ENCODE data around the gene TSEN2.

TSEN2 gene

GRCh38 chr3:12460127-12460526 is 24.2 kb upstream of the TSEN2 start:
- TF ChIP-seq EGR1 (IDR thresholded peaks at IDR 0.05), result no peak
- TF ChIP-seq ZBTB7A (IDR thresholded peaks at IDR 0.05; ENCODE audit: low read depth), result no peak

DNA sequence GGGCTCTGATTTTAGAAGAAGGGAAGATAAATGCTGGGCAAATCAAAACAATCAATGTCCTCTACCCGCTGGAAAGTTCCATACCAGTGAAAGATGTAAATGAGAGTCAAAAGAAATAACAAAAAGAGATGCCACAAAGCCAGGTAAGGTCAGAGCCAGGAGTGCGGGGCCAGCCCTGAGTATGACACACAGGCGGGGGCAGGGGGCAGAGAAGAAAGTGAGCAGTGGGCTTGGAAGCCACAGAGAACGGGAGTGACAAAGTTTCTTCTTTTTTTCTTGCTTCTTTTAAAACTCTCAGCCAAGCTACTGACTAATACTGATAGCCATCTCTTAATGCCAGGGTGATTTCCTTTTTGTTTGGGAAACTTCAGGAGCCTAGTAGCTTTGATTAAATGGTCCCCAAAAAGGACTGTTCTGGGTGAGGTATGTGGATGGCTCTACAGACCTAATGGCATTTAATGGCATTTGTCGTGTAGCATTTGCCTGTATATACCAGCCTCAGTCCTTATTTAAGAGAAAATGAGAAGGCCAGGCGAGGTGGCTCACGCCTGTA is 23.1 kb upstream of the TSEN2 start:
- TF ChIP-seq TAF1 (IDR thresholded peaks at IDR 0.05; ENCODE audit: low read depth), result no peak
- TF ChIP-seq USF1 (IDR thresholded peaks at IDR 0.05), result no peak
- TF ChIP-seq TCF12 (IDR thresholded peaks at IDR 0.05; ENCODE audit: low read depth), result no peak
- no peak for TF ChIP-seq CREB1 (IDR thresholded peaks at IDR 0.05; ENCODE audit: low read depth)
- TF ChIP-seq EGR1 (IDR thresholded peaks at IDR 0.05), result no peak
- no peak for TF ChIP-seq RAD21 (IDR thresholded peaks at IDR 0.05; ENCODE audit: low read depth)
- no peak for TF ChIP-seq FOXM1 (IDR thresholded peaks at IDR 0.05; ENCODE audit: borderline replicate concordance, low read depth)
- no peak for TF ChIP-seq NFIC (IDR thresholded peaks at IDR 0.05)
- no peak for TF ChIP-seq TEAD4 (IDR thresholded peaks at IDR 0.05)
- TF ChIP-seq CEBPB (IDR thresholded peaks at IDR 0.05), result no peak
- TF ChIP-seq, protein P1, sequence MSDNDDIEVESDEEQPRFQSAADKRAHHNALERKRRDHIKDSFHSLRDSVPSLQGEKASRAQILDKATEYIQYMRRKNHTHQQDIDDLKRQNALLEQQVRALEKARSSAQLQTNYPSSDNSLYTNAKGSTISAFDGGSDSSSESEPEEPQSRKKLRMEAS (IDR thresholded peaks at IDR 0.05), result no peak
- TF ChIP-seq, protein P2, sequence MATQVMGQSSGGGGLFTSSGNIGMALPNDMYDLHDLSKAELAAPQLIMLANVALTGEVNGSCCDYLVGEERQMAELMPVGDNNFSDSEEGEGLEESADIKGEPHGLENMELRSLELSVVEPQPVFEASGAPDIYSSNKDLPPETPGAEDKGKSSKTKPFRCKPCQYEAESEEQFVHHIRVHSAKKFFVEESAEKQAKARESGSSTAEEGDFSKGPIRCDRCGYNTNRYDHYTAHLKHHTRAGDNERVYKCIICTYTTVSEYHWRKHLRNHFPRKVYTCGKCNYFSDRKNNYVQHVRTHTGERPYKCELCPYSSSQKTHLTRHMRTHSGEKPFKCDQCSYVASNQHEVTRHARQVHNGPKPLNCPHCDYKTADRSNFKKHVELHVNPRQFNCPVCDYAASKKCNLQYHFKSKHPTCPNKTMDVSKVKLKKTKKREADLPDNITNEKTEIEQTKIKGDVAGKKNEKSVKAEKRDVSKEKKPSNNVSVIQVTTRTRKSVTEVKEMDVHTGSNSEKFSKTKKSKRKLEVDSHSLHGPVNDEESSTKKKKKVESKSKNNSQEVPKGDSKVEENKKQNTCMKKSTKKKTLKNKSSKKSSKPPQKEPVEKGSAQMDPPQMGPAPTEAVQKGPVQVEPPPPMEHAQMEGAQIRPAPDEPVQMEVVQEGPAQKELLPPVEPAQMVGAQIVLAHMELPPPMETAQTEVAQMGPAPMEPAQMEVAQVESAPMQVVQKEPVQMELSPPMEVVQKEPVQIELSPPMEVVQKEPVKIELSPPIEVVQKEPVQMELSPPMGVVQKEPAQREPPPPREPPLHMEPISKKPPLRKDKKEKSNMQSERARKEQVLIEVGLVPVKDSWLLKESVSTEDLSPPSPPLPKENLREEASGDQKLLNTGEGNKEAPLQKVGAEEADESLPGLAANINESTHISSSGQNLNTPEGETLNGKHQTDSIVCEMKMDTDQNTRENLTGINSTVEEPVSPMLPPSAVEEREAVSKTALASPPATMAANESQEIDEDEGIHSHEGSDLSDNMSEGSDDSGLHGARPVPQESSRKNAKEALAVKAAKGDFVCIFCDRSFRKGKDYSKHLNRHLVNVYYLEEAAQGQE (IDR thresholded peaks at IDR 0.05; ENCODE audit: low read depth), result no peak
- TF ChIP-seq EP300 (IDR thresholded peaks at IDR 0.05; ENCODE audit: borderline replicate concordance), result no peak
- no peak for TF ChIP-seq YY1 (IDR thresholded peaks at IDR 0.05; ENCODE audit: low read depth)
- TF ChIP-seq ZBTB7A (IDR thresholded peaks at IDR 0.05; ENCODE audit: low read depth), result no peak

DNA sequence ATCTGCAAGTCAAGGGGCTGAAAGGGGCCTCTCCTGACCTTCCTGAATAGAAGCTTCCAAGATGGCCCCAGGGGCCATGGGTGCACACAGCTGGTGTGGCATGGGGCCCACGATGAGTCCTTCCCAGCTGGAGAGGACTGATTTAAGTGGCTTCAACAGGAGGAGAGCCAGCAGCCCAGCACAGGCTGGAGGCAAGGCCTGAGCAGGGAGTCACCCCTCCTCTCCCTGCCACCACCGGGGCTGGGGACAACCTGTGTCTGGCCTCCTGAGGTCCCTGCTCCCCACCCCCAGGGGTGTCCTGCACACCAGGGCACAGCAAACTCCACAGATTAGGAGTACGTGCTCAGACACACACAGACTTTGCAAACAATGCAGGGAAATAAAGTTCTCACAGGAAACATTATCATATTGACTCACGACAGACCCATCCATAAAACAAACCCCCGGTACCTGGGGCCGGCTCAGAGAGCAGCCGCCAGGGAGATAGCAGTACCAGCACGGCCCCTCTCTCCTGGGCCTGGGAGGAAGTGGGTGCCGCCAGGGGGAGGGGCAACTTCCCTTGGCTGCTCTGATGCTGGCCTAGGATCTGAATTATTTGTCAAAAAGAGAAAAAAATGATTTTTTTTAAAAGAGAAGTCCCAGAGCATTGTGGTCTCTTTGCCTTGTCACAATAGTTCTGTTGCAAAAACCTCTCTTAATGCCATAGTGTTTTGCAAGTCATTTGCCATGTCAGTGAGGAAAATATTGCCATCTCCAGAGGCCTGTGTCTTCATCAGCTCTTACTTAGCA is 21.9 kb upstream of the TSEN2 start:
- TF ChIP-seq TEAD4 (IDR thresholded peaks at IDR 0.05) (no peak), CREB1 (IDR thresholded peaks at IDR 0.05; ENCODE audit: low read depth) (no peak), EP300 (IDR thresholded peaks at IDR 0.05; ENCODE audit: borderline replicate concordance) (no peak), TCF12 (IDR thresholded peaks at IDR 0.05; ENCODE audit: low read depth) (no peak), CEBPB (IDR thresholded peaks at IDR 0.05) (no peak), FOXM1 (IDR thresholded peaks at IDR 0.05; ENCODE audit: borderline replicate concordance, low read depth) (no peak), RAD21 (IDR thresholded peaks at IDR 0.05; ENCODE audit: low read depth) (no peak), USF1 (IDR thresholded peaks at IDR 0.05) (no peak), EGR1 (IDR thresholded peaks at IDR 0.05) (no peak)
- TF ChIP-seq, protein P2 (IDR thresholded peaks at IDR 0.05; ENCODE audit: low read depth), result no peak
- TF ChIP-seq, protein P1 (IDR thresholded peaks at IDR 0.05), result no peak

GRCh38 chr3:12463686-12464085 is 20.6 kb upstream of the TSEN2 start:
- TF ChIP-seq USF1 (IDR thresholded peaks at IDR 0.05) (no peak), ZBTB7A (IDR thresholded peaks at IDR 0.05; ENCODE audit: low read depth) (no peak), TAF1 (IDR thresholded peaks at IDR 0.05; ENCODE audit: low read depth) (no peak), EP300 (IDR thresholded peaks at IDR 0.05; ENCODE audit: borderline replicate concordance) (no peak), EGR1 (IDR thresholded peaks at IDR 0.05) (no peak), CREB1 (IDR thresholded peaks at IDR 0.05; ENCODE audit: low read depth) (no peak), TCF12 (IDR thresholded peaks at IDR 0.05; ENCODE audit: low read depth) (no peak), RAD21 (IDR thresholded peaks at IDR 0.05; ENCODE audit: low read depth) (no peak), NFIC (IDR thresholded peaks at IDR 0.05) (no peak), TEAD4 (IDR thresholded peaks at IDR 0.05) (no peak), FOXM1 (IDR thresholded peaks at IDR 0.05; ENCODE audit: borderline replicate concordance, low read depth) (no peak), CEBPB (IDR thresholded peaks at IDR 0.05) (no peak), YY1 (IDR thresholded peaks at IDR 0.05; ENCODE audit: low read depth) (no peak)
- TF ChIP-seq, protein P1 (IDR thresholded peaks at IDR 0.05), result no peak
- TF ChIP-seq, protein P2 (IDR thresholded peaks at IDR 0.05; ENCODE audit: low read depth), result no peak

Data from Ishikawa (cell line).